MG63 (cell line): ENCODE results near the gene SMAP1. TPM values are rescaled to one million over a fixed set of nuclear protein-coding genes. Genes with fewer than 3 reads are reported as not detected.

Source experiments
- DNase-seq: peaks from one replicate; pipeline ENCODE4 v3.0.0-alpha.2; 2020
- H3K27me3 ChIP-seq: fragments of 250-450 bp; sonication (Bioruptor Pico); 2 replicates; pipeline ENCODE4 v1.5.1; 2020; ENCODE audit warnings: mild to moderate bottlenecking, moderate library complexity
- H3K36me3 ChIP-seq: fragments of 250-450 bp; sonication (Bioruptor Pico); 2 replicates; pipeline ENCODE4 v1.5.1; 2020; ENCODE audit warnings: mild to moderate bottlenecking, moderate library complexity
- H3K4me3 ChIP-seq: fragments of 250-450 bp; sonication (Bioruptor Pico); 2 replicates; pipeline ENCODE4 v1.5.1; 2020; ENCODE audit warnings: mild to moderate bottlenecking, moderate library complexity
- H3K9me3 ChIP-seq: fragments of 250-450 bp; sonication (Bioruptor Pico); 2 replicates; pipeline ENCODE4 v1.5.1; 2020; ENCODE audit warnings: mild to moderate bottlenecking, moderate library complexity
- total RNA-seq: library from RNA; depleted of rRNA; stranded (reverse); fragments of >200 nt; shearing (Covaris generic); gene quantifications from 2 replicates; pipeline ENCODE4 v1.2.3, GENCODE V29; 2014; ENCODE audit warnings: low replicate concordance

Gene SMAP1
- total RNA-seq, 1 experiment from 2014 or later: 19.6 TPM

- Histone ChIP-seq H3K9me3 (no peaks in the 10 kb centered on the region), H3K27me3 (no peaks in the 10 kb centered on the region), H3K36me3 (no peaks in the 10 kb centered on the region), H3K4me3 (no peak overlapping the region)
- no peak for DNase-seq
These were observed 112.3 kb downstream of the SMAP1 start for GRCh38 chr6:70779934-70780333.

- Histone ChIP-seq H3K9me3 (no peaks in the 10 kb centered on the region), H3K36me3 (no peaks in the 10 kb centered on the region), H3K27me3 (no peaks in the 10 kb centered on the region), H3K4me3 (no peak overlapping the region)
- DNase-seq: no peak
These were observed 123.0 kb downstream of the SMAP1 start for GRCh38 chr6:70790483-70791224.

DNA sequence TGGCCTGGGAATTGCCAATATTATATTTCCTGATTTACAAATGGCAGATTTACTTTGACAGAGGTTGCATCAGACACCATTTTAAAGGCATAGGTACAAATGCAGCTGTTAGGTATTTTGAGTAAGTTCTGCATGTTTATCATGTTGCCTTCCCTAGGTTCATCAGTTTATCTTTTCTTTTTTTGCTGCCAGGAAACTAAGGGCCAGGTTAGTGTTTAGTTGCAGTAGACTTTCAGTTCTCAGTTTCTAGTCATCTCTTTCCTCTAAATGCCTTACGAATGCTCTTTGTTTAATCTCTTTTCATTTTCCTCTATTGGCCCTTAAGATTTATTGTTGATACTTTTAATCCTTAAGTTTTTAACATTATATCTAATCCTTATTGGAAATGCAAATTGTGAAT is 129.9 kb downstream of the SMAP1 start:
- Histone ChIP-seq H3K4me3 (no peak overlapping the region), H3K9me3 (no peaks in the 10 kb centered on the region), H3K27me3 (no peaks in the 10 kb centered on the region), H3K36me3 (no peaks in the 10 kb centered on the region)
- no peak for DNase-seq

DNA sequence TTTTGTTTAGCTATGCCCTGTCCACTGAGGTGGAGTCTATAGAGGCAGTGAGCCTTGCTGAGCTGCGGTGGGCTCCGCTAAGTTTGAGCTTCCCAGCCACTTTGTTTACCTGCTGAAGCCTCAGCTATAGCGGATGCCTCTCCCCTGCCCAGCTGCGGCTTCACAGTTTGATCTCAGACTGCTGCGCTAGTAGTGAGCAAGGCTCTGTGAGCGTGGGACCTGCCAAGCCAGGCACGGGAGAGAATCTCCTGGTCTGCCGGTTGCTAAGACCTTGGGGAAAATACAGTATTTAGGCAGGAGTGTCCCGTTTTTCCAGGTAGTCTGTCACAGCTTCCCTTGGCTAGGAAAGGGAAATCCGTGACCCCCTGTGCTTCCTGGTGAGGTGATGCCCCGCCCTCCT is 138.4 kb downstream of the SMAP1 start:
- no peak for DNase-seq
- H3K27me3 ChIP-seq: no peaks in the 10 kb centered on the region
- H3K9me3 ChIP-seq: no peaks in the 10 kb centered on the region
- H3K4me3 ChIP-seq: no peak overlapping the region
- H3K36me3 ChIP-seq: no peaks in the 10 kb centered on the region

DNA sequence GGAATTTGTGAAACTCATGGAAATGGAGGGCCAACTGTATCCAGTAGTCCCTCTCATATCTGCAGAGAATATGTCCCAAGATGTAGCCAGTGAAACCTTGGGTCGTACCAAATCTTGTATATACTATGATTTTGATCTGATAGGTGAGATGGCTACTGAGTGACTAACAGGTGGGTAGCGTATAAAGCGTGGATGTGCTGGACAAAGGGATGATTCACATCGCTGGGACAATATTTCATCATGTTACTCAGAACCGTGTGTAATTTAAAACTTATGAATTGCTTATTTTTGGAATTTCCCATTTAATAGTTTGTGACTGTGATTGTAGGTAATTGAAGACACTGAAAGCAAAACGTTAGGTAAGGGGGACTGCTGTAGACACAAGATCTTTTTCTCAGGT is 144.1 kb downstream of the SMAP1 start:
- Histone ChIP-seq H3K9me3 (no peaks in the 10 kb centered on the region), H3K27me3 (no peaks in the 10 kb centered on the region), H3K36me3 (no peaks in the 10 kb centered on the region), H3K4me3 (no peak overlapping the region)
- DNase-seq: no peak

DNA sequence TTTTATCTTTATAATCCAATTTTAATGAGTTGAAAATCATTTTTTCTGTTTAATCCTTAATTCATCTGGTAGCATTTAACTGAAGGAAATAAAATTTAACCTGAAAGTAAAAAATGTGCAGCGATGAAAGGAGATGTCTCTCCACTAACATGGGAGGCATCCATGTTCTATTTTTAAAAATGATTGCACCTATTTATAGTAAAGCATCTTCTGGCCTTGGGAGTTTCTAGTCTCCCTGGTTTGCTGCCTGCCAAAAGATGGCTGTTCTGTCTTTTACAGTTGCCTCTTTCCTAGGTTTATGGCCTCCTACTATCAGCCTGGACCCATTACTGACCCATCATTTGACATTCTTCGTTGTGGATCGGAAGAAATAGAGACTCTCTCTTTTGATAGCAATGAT is 146.2 kb downstream of the SMAP1 start:
- DNase-seq: no peak
- H3K9me3 ChIP-seq: no peaks in the 10 kb centered on the region
- H3K4me3 ChIP-seq: no peak overlapping the region

GRCh38 chr6:70819646-70820045 is 152.0 kb downstream of the SMAP1 start:
- no peak overlapping the region for H3K4me3 ChIP-seq
- H3K36me3 ChIP-seq: no peaks in the 10 kb centered on the region
- no peak for DNase-seq
- no peaks in the 10 kb centered on the region for H3K9me3 ChIP-seq
- no peaks in the 10 kb centered on the region for H3K27me3 ChIP-seq

More for the DNA sequence above, 146.2 kb downstream of the SMAP1 start:
- H3K27me3 ChIP-seq: no peaks in the 10 kb centered on the region
- no peaks in the 10 kb centered on the region for H3K36me3 ChIP-seq

DNA sequence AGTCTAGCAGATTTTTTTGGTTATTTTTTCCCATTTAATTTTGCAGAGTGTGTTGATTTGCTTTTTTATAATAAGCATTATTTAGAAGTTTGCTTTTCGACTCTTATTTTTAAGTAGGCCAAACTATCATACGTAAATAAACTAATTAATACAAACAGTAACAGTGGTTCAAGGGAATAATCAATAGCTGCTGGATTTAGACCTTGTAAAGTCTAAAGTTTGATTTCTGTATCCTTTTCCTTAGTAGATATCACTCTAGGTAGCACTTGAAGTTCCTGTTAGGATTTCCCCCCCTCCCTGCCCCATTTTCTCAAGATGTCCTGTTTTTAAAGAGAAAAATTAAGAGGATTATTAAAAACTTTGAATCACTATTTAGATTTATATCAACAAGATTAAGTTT is 153.1 kb downstream of the SMAP1 start:
- Histone ChIP-seq H3K4me3 (no peak overlapping the region), H3K27me3 (no peaks in the 10 kb centered on the region), H3K9me3 (no peaks in the 10 kb centered on the region), H3K36me3 (no peaks in the 10 kb centered on the region)
- DNase-seq: no peak

DNA sequence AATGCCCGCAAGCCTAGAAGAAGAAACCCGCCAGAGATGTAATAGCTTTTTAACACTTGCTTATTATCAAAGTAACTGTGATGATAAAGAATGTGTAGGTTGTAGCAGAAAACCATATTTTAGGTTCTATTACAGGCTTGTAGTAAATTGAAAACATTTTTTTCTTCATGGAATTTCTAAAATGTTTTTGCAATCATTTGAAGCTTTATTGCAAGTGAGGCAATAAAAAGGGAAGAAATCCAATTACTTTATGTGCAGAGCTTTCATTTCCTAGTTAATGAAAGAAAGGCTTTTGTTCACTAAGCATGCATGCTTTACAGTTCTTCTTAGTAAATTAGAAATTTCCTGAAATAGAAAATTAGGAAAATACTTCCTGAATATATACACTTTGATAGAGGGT is 154.1 kb downstream of the SMAP1 start:
- Histone ChIP-seq H3K9me3 (no peaks in the 10 kb centered on the region), H3K27me3 (no peaks in the 10 kb centered on the region), H3K36me3 (no peaks in the 10 kb centered on the region), H3K4me3 (no peak overlapping the region)
- no peak for DNase-seq

GRCh38 chr6:70823651-70824050 is 156.0 kb downstream of the SMAP1 start:
- no peaks in the 10 kb centered on the region for H3K9me3 ChIP-seq
- DNase-seq: no peak
- no peak overlapping the region for H3K4me3 ChIP-seq
- H3K27me3 ChIP-seq: no peaks in the 10 kb centered on the region
- no peaks in the 10 kb centered on the region for H3K36me3 ChIP-seq

DNA sequence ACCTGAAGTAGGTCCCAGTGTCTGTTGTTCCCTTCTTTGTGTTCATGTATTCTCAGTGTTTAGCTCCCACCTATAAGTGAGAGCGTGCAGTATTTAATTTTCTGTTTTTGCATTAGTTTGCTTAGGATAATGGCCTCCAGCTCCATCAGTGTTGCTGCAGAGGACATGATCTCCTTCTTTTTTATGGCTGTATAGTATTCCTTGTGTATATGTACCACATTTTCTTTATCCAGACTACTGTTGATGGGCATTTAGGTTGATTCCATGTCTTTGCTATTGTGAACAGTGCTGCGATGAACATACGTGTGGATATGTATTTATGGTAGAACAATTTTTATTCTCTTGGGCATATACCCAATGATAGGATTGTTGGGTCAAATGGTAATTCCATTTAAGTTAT is 163.7 kb downstream of the SMAP1 start:
- no peaks in the 10 kb centered on the region for H3K27me3 ChIP-seq
- H3K4me3 ChIP-seq: no peak overlapping the region
- DNase-seq: no peak
- no peaks in the 10 kb centered on the region for H3K9me3 ChIP-seq
- no peaks in the 10 kb centered on the region for H3K36me3 ChIP-seq

- no peaks in the 10 kb centered on the region for H3K36me3 ChIP-seq
- DNase-seq: no peak
- H3K27me3 ChIP-seq: no peaks in the 10 kb centered on the region
- H3K4me3 ChIP-seq: no peak overlapping the region
- H3K9me3 ChIP-seq: no peaks in the 10 kb centered on the region
These were observed 166.8 kb downstream of the SMAP1 start for GRCh38 chr6:70834520-70834919.

DNA sequence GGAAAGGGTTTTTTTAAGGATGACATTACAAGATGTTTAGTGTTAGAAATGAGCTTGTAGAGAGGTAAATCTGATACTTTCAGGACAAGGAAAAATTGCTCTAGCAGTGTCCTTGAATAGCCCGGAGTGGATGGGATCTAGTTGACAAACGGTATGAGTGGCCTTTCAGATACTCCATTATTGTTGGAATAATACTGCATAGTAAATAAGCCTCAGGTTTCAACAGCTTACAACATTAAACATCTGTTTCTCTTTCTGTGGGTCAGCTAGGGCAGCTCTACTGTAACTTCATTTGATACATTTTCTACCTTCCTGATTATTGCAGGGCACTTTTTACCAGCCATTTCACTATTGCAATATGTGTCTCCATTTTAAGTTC is 171.2 kb downstream of the SMAP1 start:
- DNase-seq: no peak
- Histone ChIP-seq H3K4me3 (no peak overlapping the region), H3K27me3 (no peaks in the 10 kb centered on the region), H3K9me3 (no peaks in the 10 kb centered on the region), H3K36me3 (no peaks in the 10 kb centered on the region)

DNA sequence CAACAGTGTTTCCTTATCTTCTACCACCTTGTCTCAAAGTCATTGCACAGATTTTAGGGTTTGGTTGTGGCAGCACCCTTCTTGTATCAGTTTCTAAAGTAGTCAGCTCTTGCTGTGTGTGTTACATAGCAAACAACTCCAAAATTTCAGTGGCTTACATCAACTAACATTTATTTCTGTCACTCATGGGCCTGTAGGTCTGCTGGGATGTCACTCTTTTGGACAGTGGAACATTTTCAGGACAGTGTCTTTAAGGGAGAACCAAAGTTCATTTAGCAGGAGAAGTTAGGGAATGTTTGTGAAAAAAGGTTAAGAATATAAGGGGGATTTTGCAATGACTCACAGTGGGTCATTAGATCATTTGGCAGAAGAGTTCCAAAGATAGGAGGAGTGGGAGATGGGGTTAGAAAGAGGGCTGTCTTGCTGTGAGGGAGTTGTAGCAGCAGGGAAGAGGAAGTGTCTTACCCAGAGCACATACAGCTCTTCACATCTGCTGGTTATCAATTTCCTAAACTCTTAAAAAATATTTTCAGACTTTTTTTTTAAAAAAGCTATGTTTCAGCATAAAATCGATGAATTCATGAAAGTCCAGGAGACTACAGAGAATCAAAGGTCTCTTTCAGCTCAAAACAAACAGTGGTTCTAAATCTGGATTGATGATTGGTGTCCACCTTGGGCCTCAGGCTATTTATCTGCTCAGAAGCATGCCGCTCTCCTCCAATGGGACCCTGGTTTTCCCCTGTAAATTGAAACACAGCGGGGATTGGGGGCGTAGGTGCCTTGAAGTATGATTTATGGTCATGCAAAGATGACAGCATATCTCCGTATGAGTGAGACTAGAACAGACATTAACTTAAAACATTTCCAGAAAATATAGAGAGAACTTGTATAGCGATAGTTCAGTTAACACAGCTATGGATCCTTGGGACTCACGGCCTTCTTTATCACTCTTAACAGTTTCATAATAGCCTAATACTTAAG is 171.9 kb downstream of the SMAP1 start:
- H3K36me3 ChIP-seq: no peaks in the 10 kb centered on the region
- no peak for DNase-seq
- H3K27me3 ChIP-seq: no peaks in the 10 kb centered on the region
- no peaks in the 10 kb centered on the region for H3K9me3 ChIP-seq
- H3K4me3 ChIP-seq: no peak overlapping the region

- DNase-seq: no peak
- H3K9me3 ChIP-seq: no peaks in the 10 kb centered on the region
- H3K4me3 ChIP-seq: no peak overlapping the region
- H3K36me3 ChIP-seq: no peaks in the 10 kb centered on the region
- no peaks in the 10 kb centered on the region for H3K27me3 ChIP-seq
These were observed 173.4 kb downstream of the SMAP1 start for GRCh38 chr6:70841112-70841511.

DNA sequence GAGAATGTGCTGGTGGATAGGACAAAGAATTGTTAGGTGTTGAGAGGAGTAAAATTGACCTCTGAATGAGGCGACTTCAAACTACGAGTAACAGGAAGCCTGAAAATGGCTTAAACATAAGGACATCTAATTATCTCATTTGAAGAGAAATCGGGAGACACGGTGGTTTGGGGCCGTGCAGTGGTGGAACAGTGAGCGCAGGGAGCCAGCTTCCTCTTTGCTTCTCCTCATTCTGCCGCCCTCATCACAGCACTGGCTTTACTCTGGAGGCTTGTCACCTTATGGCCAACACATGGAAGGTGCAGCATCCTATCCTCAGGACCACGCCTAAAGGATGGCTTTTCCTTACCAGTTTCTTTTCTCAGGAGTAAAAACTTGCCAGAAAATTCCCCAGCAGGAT is 174.9 kb downstream of the SMAP1 start:
- Histone ChIP-seq H3K27me3 (no peaks in the 10 kb centered on the region), H3K9me3 (no peaks in the 10 kb centered on the region), H3K4me3 (no peak overlapping the region), H3K36me3 (no peaks in the 10 kb centered on the region)
- DNase-seq: no peak

DNA sequence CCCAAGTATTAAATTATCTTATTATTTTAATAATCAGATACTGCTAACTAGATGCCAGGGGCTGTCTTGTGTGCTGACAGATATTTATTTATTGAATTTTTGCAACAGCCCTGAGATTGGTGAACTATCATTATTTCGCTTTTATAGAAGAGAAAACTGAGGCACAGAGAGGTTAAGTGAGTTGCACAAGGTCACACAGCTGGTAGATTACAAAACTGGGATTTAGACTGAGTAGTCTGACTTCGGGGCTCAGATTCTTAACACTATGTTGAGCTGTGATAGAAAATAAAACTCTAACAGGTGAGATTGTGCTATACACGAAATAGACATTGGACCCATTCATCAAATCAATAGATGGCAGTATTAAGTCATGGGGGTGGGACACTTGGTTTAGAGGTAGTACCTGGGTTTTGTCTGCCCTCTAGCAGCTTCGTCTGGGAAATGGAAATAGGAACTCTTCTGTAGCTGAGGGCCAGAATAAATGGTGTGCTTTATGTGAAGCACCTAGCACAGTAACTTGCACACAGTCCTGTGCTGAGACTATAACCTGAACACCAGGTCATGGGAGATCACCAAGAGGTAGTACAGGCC is 175.7 kb downstream of the SMAP1 start:
- DNase-seq: no peak
- Histone ChIP-seq H3K27me3 (no peaks in the 10 kb centered on the region), H3K36me3 (no peaks in the 10 kb centered on the region)

More for the DNA sequence above, 175.7 kb downstream of the SMAP1 start:
- no peak overlapping the region for H3K4me3 ChIP-seq
- H3K9me3 ChIP-seq: no peaks in the 10 kb centered on the region
